A549 (cell line): ENCODE measurements around the gene RTEL1.

Experiments
- CTCF ChIP-seq: fragments of >200 bp; sonication (Bioruptor Twin); formaldehyde crosslinking; IDR thresholded peaks from 3 replicates; pipeline ENCODE4 v1.5.1; 2016
- MAFK ChIP-seq: fragments of 450-650 bp; IDR thresholded peaks from 2 replicates; pipeline ENCODE4 v1.6.1; 2014; ENCODE audit not compliant: partially characterized antibody
- POLR2A ChIP-seq: IDR thresholded peaks from 2 replicates; pipeline ENCODE4 v1.6.1; 2012; ENCODE audit warnings: mild to moderate bottlenecking, low read length

- TF ChIP-seq CTCF (no peak), POLR2A (no peak), MAFK (no peak)
Observed at GRCh38 chr20:63642527-63643247, 15.4 kb upstream of the RTEL1 start.
